Transverse colon (tissue), 4 donors: ENCODE measurements around the gene BCL2L1.

Experiments used
- CTCF ChIP-seq, 5 experiments: fragments of 200-600 bp in 3 of 5; fragments of 450-650 bp in 2 of 5; sonication (generic) in 3 of 5; IDR thresholded peaks; 1 replicate in 2 of 5; 2 replicates in 3 of 5; pipeline ENCODE4 v1.5.1; 2016 to 2017; ENCODE audit warnings: antibody characterized with exemption in 5 of 5, inconsistent platforms in 3 of 5, mild to moderate bottlenecking in 2 of 5, moderate library complexity in 1 of 5
- EP300 ChIP-seq: sonication (generic); formaldehyde crosslinking; IDR thresholded peaks from one replicate; pipeline ENCODE4 v1.6.1; 2017; ENCODE audit warnings: antibody characterized with exemption, low read depth
- POLR2A ChIP-seq: fragments of 450-650 bp; IDR thresholded peaks from one replicate; pipeline ENCODE4 v1.6.1; 2016; ENCODE audit warnings: antibody characterized with exemption, mild to moderate bottlenecking, moderate library complexity
- POLR2AphosphoS5 ChIP-seq, 3 donors: sonication (generic); formaldehyde crosslinking; IDR thresholded peaks; one replicate each; pipeline ENCODE4 v1.6.1; 2016; ENCODE audit warnings: antibody characterized with exemption in 3 of 3

DNA sequence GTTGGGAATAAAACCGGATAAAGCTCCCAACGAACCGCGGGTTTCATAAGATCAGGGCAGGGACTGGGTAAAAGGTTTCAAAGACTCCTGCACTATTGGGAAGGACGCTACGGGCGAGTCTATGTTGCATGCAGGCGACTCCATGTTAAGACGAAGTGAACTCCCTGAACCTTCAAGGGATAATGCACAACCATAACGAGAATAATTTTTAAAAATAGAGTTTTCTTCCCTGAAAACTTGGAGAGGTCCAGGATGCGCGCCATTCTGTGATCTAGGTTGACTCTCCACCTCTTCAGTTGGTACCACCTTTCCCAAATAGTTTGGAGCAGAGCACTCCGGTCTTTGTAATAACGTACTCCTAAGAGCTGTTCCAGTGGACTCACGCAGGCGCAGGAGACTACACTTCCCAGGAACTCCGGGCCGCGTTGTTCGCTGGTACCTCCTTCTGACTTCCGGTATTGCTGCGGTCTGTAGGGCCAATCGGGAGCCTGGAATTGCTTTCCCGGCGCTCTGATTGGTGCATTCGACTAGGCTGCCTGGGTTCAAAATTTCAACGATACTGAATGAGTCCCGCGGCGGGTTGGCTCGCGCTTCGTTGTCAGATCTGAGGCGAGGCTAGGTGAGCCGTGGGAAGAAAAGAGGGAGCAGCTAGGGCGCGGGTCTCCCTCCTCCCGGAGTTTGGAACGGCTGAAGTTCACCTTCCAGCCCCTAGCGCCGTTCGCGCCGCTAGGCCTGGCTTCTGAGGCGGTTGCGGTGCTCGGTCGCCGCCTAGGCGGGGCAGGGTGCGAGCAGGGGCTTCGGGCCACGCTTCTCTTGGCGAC is 16.3 kb upstream of the BCL2L1 start, which contains the start of gene TPX2:
- peak in 3 of 5 experiments; percentile 15 to 51 (median 42) for TF ChIP-seq CTCF (IDR thresholded peaks at IDR 0.05)
- peak; percentile 51 for TF ChIP-seq POLR2A
- peak; percentile 64 to 79 (median 68) for TF ChIP-seq POLR2AphosphoS5 (IDR thresholded peaks at IDR 0.05)
- no peak for TF ChIP-seq EP300
